Body of pancreas (tissue), 4 donors: ENCODE measurements around the gene STXBP4. TPM values are rescaled to one million over a fixed set of nuclear protein-coding genes. Genes with fewer than 3 reads are reported as not detected.

Experiments
- ATAC-seq: fragments of 150-250 bp; one replicate; pipeline ENCODE4 v1.9.1; 2016
- DNase-seq, 4 donors: peaks; one replicate each; pipeline ENCODE4 v3.0.0-alpha.2; 2019
- H3K27ac ChIP-seq, 4 donors: fragments of 200-600 bp; sonication (generic); 1 replicate in 3 of 4; 2 replicates in 1 of 4; pipeline versions ENCODE4 v1.5.1 to v1.6.1; 2016 to 2019; ENCODE audit warnings: mild to moderate bottlenecking in 1 of 4, mixed read lengths in 1 of 4, moderate library complexity in 1 of 4
- H3K27me3 ChIP-seq, 2 donors: fragments of 200-600 bp; sonication (generic); one replicate each; pipeline ENCODE4 v1.6.0; 2016; ENCODE audit warnings: mild to moderate bottlenecking in 1 of 2
- H3K36me3 ChIP-seq, 2 donors: fragments of 200-600 bp; sonication (generic); replicated peaks in 1 of 2; 2 replicates each; pipeline ENCODE4 v1.5.1; 2016; ENCODE audit warnings: low read depth in 2 of 2; ENCODE audit not compliant: insufficient read depth in 1 of 2
- H3K4me1 ChIP-seq: fragments of 200-600 bp; sonication (generic); one replicate; pipeline ENCODE4 v1.6.0; 2016
- H3K4me3 ChIP-seq, 2 donors: fragments of 200-600 bp; sonication (generic); 1 replicate in 1 of 2; 2 replicates in 1 of 2; pipeline ENCODE4 v1.5.1; 2016 to 2019
- H3K9me3 ChIP-seq, 3 donors: fragments of 200-600 bp; sonication (generic); 1 replicate in 2 of 3; 2 replicates in 1 of 3; pipeline ENCODE4 v1.5.1; 2016
- POLR2A ChIP-seq, 3 donors: fragments of 450-650 bp; IDR thresholded peaks; one replicate each; pipeline ENCODE4 v1.6.1; 2016; ENCODE audit warnings: antibody characterized with exemption in 3 of 3, mild to moderate bottlenecking in 2 of 3
- WGBS, 2 donors: methylation state at CpG; one replicate each; pipeline ENCODE4 v1.1.5; 2017; 5-methylcytosine and 5-hydroxymethylcytosine counted together
- intact Hi-C: fragments of 100-400 bp; cut with DNase I; formaldehyde crosslinking; loops from one replicate; pipeline ENCODE4 v1.15.1; 2023
- total RNA-seq, 2 donors: library from RNA; depleted of rRNA; stranded (reverse); fragments of >200 nt; gene quantifications; one replicate each; pipeline ENCODE4 v1.1.0, GENCODE V29; 2016
- TF ChIP-seq, protein P1 (sequence below), 7 experiments: fragments of 450-650 bp in 4 of 7; fragments of 200-600 bp in 3 of 7; sonication (generic) in 3 of 7; IDR thresholded peaks; one replicate each; pipeline ENCODE4 v1.5.1; 2016 to 2019; ENCODE audit warnings: antibody characterized with exemption in 7 of 7

Gene STXBP4
- total RNA-seq, 2 donors from 2014 or later, result 3.6 to 9.3 TPM

DNA sequence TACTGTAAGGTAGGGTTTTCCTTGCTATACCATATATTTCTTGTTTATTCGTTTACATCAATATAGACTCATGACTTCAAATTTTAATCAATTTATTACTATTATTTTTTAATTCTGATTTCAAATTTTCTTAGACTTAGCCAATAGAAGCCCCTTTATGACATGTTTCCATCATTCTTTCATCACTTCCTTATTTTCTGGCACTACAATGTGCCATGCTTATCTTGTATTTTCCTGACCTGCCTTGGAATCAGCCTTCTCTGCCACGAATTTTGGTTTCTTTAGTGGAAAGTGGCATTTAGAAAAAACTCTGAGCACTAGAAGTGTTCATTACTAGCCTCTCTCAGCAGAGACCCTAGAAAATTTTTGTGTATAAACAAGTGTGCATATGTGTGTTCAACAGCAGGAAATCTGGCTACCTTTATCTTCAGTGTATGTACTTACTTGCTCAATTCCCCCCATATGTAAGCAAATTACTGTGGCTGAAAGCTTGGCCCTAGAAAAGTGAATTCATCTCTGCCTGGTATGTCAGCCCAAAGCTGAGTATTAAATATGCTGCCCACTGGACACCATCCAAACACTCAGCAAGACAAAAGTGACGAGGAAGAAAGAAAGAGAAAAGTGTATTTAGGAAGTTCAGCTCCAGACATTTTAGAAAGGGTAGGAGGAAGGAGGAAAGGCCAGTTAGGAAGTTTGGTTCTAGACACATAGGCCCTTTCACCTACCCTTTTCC lies 4.0 kb downstream of the STXBP4 start:
- DNase-seq (no peak), ATAC-seq (no peak)
- no peak overlapping the region for H3K4me3 ChIP-seq
- TF ChIP-seq, protein P1, sequence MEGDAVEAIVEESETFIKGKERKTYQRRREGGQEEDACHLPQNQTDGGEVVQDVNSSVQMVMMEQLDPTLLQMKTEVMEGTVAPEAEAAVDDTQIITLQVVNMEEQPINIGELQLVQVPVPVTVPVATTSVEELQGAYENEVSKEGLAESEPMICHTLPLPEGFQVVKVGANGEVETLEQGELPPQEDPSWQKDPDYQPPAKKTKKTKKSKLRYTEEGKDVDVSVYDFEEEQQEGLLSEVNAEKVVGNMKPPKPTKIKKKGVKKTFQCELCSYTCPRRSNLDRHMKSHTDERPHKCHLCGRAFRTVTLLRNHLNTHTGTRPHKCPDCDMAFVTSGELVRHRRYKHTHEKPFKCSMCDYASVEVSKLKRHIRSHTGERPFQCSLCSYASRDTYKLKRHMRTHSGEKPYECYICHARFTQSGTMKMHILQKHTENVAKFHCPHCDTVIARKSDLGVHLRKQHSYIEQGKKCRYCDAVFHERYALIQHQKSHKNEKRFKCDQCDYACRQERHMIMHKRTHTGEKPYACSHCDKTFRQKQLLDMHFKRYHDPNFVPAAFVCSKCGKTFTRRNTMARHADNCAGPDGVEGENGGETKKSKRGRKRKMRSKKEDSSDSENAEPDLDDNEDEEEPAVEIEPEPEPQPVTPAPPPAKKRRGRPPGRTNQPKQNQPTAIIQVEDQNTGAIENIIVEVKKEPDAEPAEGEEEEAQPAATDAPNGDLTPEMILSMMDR (IDR thresholded peaks at IDR 0.05), result no peak
- TF ChIP-seq POLR2A (IDR thresholded peaks at IDR 0.05), result no peak
- H3K4me1 ChIP-seq, result peaks cover 31% of the 10 kb centered on the region
- 63% methylated on average over 3 of the region's 3 CpGs for WGBS, 2 donors
- intact Hi-C loops, result no loop called here
- H3K36me3 ChIP-seq, result no peaks in the 10 kb centered on the region
- no peaks in the 10 kb centered on the region for H3K9me3 ChIP-seq
- H3K27me3 ChIP-seq, result no peaks in the 10 kb centered on the region
- H3K27ac ChIP-seq, result no peak overlapping the region

DNA sequence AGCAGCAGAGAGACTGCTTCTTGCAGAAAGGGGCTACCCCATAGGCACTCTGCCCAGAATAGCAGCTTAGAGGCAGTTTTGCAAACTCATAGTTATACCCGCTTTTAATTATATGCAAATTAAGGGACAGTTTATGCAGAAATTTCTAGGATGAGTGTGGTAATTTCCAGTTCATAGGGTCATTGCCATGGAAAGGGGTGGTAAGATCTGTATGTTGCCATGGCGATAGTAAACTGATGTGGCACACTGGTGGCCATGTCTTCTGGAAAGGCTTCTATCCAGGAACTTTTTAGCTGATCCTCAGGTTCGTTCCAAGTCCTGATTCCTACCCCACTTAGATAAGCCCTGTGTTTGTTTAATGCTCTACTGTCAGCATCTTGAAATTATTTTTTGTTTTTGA lies 6.2 kb downstream of the STXBP4 start:
- H3K36me3 ChIP-seq, result no peaks in the 10 kb centered on the region
- intact Hi-C loops, result no loop called here

DNA sequence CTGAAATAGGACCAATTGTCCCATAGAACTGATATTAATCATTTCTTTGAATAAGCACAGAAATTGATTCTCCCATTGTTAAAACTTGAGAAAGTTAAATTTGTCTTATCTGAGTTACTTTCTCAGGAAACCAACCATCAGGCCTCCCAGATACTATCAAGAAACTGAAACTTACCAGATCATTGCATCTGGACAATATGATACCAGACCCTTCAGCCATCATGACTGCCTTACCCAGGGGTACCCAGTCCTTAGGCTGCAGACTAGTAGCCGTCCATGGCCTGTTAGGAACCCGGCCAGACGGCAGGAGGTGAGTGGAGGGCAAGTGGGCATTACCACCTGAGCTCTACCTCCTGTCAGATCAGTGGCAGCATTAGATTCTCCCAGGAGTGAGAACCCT lies 7.8 kb downstream of the STXBP4 start:
- DNase-seq, result no peak
- Histone ChIP-seq H3K27me3 (no peaks in the 10 kb centered on the region), H3K36me3 (no peaks in the 10 kb centered on the region), H3K27ac (no peak overlapping the region), H3K4me3 (no peak overlapping the region), H3K9me3 (no peaks in the 10 kb centered on the region), H3K4me1 (peaks cover 9% of the 10 kb centered on the region)
- no peak for ATAC-seq
- TF ChIP-seq, protein P1 (IDR thresholded peaks at IDR 0.05), result no peak
- no peak for TF ChIP-seq POLR2A (IDR thresholded peaks at IDR 0.05)
- 90% methylated on average over 3 of the region's 3 CpGs for WGBS, 2 donors
- intact Hi-C loops, result no loop called here

More for the DNA sequence above, 6.2 kb downstream of the STXBP4 start:
- ATAC-seq, result no peak
- Histone ChIP-seq H3K4me1 (peaks cover 24% of the 10 kb centered on the region), H3K27me3 (no peaks in the 10 kb centered on the region), H3K27ac (no peak overlapping the region), H3K9me3 (no peaks in the 10 kb centered on the region), H3K4me3 (no peak overlapping the region)
- no peak for DNase-seq
- TF ChIP-seq, protein P1 (IDR thresholded peaks at IDR 0.05), result no peak
- no peak for TF ChIP-seq POLR2A (IDR thresholded peaks at IDR 0.05)
- WGBS, 2 donors, result 67 to 77% methylated on average over 3 of the region's 3 CpGs

DNA sequence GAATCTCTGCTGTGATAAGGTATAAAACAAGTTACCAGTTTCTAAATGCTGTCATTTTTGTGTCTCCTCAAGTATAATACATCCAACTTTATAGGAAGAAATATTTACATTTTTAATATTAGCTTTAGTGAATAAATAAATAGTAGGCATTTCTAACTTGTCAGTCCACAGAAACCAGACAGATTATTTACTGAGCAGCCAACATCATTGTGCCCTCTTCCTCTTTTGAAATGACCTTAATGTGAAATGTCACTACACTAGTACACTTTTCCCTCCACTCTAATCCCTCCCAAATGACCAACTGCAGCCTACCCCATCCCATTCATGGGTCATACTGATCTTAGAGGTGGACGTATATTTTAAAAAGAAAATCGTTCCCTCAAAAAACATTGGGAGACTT lies 9.2 kb downstream of the STXBP4 start:
- Histone ChIP-seq H3K36me3 (no peaks in the 10 kb centered on the region), H3K27me3 (no peaks in the 10 kb centered on the region), H3K4me3 (no peak overlapping the region), H3K4me1 (peaks cover 4% of the 10 kb centered on the region), H3K27ac (no peak overlapping the region), H3K9me3 (no peaks in the 10 kb centered on the region)
- no peak for TF ChIP-seq POLR2A (IDR thresholded peaks at IDR 0.05)
- TF ChIP-seq, protein P1 (IDR thresholded peaks at IDR 0.05), result no peak
- WGBS, 2 donors, result 80 to 86% methylated on average over 2 of the region's 2 CpGs
- ATAC-seq (no peak), DNase-seq (no peak)
- intact Hi-C loops, result no loop called here

DNA sequence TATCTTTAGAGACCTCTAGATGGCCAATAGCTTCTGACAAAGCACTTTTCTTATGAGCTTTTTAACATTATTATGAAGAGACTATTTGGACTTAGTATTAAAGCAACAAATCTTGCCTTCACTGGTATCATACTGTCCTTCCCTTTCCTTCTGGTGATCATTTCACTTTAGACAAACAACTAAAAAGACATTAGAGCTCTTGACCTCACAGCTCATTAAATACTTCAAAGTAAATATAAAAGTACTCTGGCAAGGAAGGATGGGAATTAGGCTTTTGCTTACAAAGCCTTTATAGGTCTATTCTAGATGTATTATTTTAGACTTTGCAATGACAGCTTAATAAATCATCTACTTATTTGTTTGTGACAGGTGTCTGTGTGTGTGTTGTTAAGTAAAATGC lies 11.1 kb downstream of the STXBP4 start:
- ATAC-seq, result no peak
- H3K36me3 ChIP-seq, result no peaks in the 10 kb centered on the region
- H3K27me3 ChIP-seq, result no peaks in the 10 kb centered on the region
- intact Hi-C loops, result no loop called here
- TF ChIP-seq POLR2A (IDR thresholded peaks at IDR 0.05), result no peak
- TF ChIP-seq, protein P1 (IDR thresholded peaks at IDR 0.05), result no peak
- no peak for DNase-seq
- no peaks in the 10 kb centered on the region for H3K9me3 ChIP-seq
- no peak overlapping the region for H3K4me3 ChIP-seq
- no peaks in the 10 kb centered on the region for H3K4me1 ChIP-seq
- H3K27ac ChIP-seq, result no peak overlapping the region
